Tongue (tissue), 2 donors: ENCODE results near the gene MINPP1. TPM values are rescaled to one million over a fixed set of nuclear protein-coding genes. Genes with fewer than 3 reads are reported as not detected.
"Not testable (repeated sequence)": the region's sequence is repeated elsewhere in the genome, so short reads cannot be mapped to it uniquely, and the experiment has no call there.

Experiments used
- DNase-seq: peaks from one replicate; pipeline ENCODE4 v3.0.0-alpha.2; 2015
- total RNA-seq: library from RNA; depleted of rRNA; stranded (reverse); fragments of >200 nt; gene quantifications from one replicate; pipeline ENCODE4 v1.2.3, GENCODE V29; 2014

MINPP1 gene
- total RNA-seq, 1 donor from 2014 or later, result 21.8 TPM

GRCh38 chr10:87565010-87565409 is 60.3 kb downstream of the MINPP1 start:
- DNase-seq, result no peak

GRCh38 chr10:87575851-87576250 is 71.2 kb downstream of the MINPP1 start:
- no peak for DNase-seq

GRCh38 chr10:87578160-87578841 is 73.6 kb downstream of the MINPP1 start:
- DNase-seq, result no peak

DNA sequence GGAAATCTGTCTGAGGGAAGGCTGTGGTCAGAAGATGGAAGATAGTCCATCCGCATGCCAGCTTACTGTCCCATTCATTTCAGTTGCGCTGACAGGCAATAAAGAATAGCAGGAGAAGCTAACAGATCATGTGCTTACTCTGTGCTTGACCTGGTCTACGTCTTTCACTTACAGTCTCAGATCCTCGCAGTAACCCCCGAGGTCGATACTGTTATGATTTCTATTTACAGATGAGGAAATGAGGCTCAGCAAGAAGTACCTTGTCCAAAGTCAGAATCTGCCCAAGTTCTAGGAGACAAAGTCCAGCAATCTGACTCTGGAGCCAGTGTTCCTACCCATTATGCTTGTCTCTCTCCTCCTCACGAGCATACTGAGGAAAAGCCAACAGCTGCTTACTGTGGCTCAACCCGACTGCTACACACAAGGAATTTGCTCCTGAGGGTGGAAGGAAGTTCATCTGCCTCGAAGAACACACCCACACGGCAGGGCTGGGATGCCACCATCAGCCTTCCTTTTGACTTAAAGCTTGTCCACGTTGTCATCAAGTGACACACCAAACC is 74.2 kb downstream of the MINPP1 start:
- peak; percentile 35 for DNase-seq

GRCh38 chr10:87579563-87579962 is 74.9 kb downstream of the MINPP1 start:
- DNase-seq, result peak; percentile 66

DNA sequence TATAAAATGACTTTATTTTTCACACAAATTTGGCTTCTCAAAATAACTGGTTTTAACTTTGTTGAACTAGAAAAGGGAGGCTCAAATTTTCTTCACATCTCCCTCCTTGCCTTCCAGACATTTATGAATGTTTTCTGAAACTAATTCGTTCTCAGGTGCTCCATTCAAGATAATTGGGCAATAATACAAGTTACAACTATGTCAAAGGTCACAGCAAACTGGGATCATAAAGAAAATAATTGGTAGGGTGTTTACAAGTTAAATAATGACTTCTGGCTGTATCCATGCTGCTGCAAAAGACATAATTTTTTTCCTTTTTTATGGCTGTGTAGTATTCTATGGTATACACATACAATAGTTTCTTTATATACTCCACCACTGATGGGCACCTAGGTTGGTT is 75.3 kb downstream of the MINPP1 start:
- no peak for DNase-seq

GRCh38 chr10:87585565-87586514 is 81.1 kb downstream of the MINPP1 start:
- peak; percentile 57 for DNase-seq

DNA sequence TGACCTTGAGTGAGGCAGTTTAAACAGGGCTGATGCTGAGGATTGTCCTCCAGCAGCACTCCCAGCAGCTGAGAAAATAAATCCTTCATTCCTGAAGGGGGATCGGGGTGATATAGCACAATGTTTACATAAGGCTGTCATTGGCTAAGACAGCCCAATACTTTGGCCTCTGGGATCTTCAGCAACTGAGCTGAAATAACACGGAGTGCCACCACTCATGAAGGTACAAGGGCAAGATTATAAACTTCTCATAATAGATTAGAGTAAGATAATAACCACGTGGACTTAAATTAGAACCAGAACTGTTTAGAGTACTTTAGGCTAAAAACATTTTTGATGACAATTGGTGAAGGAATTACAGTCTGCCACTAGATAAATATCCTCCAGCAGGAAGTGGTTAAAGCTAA is 85.0 kb downstream of the MINPP1 start:
- DNase-seq, result no peak

DNA sequence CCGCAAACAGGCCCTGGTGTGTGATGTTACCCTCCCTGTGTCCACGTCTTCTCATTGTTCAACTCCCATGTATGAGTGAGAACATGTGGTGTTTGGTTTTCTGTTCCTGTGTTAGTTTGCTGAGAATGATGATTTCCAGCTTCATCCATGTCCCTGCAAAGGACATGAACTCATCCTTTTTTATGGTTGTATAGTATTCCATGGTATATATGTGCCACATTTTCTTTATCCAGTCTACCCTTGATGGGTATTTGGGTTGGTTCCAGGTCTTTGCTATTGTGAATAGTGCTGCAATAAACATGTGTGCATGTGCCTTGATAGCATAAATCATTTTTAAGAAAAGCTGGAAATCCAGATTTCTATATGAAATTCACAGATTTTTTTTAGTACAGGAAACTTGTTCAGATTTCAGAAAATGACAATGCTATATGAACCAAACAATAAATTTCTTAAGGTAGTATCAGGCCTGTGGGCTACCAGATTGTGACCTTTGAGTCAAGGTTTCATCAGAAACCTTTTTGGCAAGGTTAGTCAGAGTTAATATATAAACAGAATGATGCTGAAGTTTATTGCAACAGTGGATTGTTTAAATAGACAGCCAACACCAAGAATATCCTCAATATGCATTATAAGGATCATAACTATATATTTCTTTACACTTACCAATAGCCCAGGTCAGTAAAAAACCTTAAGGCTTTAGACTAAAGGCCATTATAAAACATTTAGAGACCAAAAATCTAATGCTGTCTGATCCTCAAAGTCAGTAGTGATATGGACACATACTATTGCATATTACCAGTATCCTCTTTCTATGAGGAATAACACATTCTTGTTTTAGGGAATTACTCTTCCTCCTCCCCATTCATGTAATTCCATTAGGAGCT is 86.3 kb downstream of the MINPP1 start:
- no peak for DNase-seq

- no peak for DNase-seq
Observed at GRCh38 chr10:87591589-87591886, 86.8 kb downstream of the MINPP1 start.

- not testable (repeated sequence) for DNase-seq
Observed at GRCh38 chr10:87592920-87593319, 88.2 kb downstream of the MINPP1 start.

- peak; percentile 18 for DNase-seq
Observed at GRCh38 chr10:87593702-87594101, 89.0 kb downstream of the MINPP1 start.

GRCh38 chr10:87594181-87594580 is 89.5 kb downstream of the MINPP1 start:
- DNase-seq, result peak; percentile 28

DNA sequence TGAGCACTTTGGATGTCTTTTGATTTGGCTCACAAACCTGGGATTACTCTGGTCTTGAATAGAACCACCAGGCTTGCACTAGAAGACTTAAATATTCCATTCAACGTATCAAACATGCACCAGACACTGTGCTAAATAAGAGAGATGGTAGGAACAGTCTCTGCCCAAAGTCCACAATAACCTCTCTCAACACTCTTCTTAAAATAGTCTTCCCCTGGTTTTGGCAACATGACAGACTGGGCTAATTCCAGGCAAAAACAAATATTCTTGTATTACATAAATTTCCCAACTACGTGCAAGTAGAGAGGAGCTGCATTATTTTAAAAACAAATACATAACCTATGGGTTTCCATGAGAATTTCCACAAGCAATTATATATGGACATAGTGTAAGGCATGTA is 90.2 kb downstream of the MINPP1 start:
- peak; percentile 16 for DNase-seq

DNA sequence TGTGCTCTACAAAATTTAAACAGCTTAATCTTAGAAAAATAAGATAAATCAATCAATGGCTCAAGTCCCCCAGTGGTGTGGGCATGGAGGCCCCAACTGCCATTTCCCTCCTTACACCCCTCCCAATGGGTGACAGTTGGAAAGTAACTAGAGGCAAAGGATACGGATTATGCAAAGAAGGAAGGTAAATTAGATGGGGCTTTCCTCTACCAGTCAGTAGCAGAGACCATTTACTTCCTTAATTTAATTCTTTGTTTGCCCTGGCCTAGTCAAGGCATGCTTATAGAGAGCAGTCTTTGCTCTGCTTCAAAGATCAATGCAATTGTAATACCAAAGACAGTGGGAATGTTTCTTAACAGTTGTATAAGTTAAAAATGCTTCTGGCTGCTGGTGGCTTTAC is 91.7 kb downstream of the MINPP1 start:
- DNase-seq, result no peak

DNA sequence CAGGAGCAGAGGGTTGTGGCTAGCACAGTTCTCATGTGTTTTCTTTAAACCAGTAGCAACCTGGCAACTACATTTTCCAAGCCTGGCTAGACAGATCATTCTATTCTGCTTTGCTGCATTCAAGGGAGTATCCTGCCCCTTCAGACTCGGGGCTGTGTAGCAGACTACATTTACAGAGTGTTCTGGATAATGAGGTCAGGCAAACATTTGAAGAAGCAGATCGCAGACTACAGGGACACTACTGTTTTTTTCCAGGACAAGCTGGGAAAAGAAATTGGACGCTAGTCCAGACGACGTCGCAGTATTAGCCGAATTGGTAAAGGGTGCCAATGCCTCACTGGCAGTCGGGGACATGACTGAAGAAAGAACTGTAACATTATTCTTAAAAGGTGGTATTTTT is 94.0 kb downstream of the MINPP1 start:
- DNase-seq, result no peak

- no peak for DNase-seq
Observed at GRCh38 chr10:87600581-87600980, 95.9 kb downstream of the MINPP1 start.

Other genes with a start within 250 kb of the MINPP1 start
- gene NUTM2D, start 147.1 kb upstream of the MINPP1 start, total RNA-seq, result 3.5 TPM
- 19.8 TPM for gene PAPSS2, start 155.0 kb downstream of the MINPP1 start, total RNA-seq